Melanocyte of skin (primary cell): Measurements from ENCODE around the gene CCDC185. TPM values are rescaled to one million over a fixed set of nuclear protein-coding genes. Genes with fewer than 3 reads are reported as not detected.

Experiments used
- small RNA-seq, 2 donors: library from RNA; depleted of rRNA; stranded (forward); fragments of <200 nt; gene quantifications; one replicate each; pipeline ENCODE3, GENCODE V24; 2012
- total RNA-seq, 2 donors: library from RNA; depleted of rRNA; stranded (reverse); fragments of >200 nt; gene quantifications; 2 replicates each; pipeline ENCODE4 v1.2.3, GENCODE V29; 2012

CCDC185 gene
- total RNA-seq, result under 1 TPM in 1 of 2 donors, not detected in 1; under 0.01 TPM

GRCh38 chr1:223393275-223394214 lies at the start of gene CCDC185:
Gene CCDC185, plus strand, starts transcription at chr1:223393415. Its CDS starts 61 bp downstream, at chr1:223393476.

GRCh38 chr1:223363856-223364684 lies 29.1 kb upstream of the CCDC185 start, which contains the start of gene SUSD4:
Gene SUSD4, minus strand, starts transcription at chr1:223364176. Its CDS starts 751 bp downstream, at chr1:223363425.

Small RNAs within 50 kb of the gene (small RNA-seq; reads per million reads assigned to genes)
- 0 reads per million in 2 donors for gene RNU4-57P

Other genes starting within 250 kb of the CCDC185 start
- gene SUSD4, start 29.2 kb upstream of the CCDC185 start, total RNA-seq, result not detected